Measurements from ENCODE around the gene IFNA16.
"Not testable (repeated sequence)": the region's sequence is repeated elsewhere in the genome, so short reads cannot be mapped to it uniquely, and the experiment has no call there.

- TF ChIP-seq POLR2A, CTCF (IDR thresholded peaks at IDR 0.05): not testable (repeated sequence)
These were observed 50.6 kb downstream of the IFNA16 start, which contains the start of gene IFNA21 for GRCh38 chr9:21166560-21166959.
